Measurements from ENCODE around the gene BAAT.
"Not testable (repeated sequence)": the region's sequence is repeated elsewhere in the genome, so short reads cannot be mapped to it uniquely, and the experiment has no call there.

The BAAT gene

GRCh38 chr9:101384873-101385536 lies at the start of gene BAAT:
Gene BAAT, minus strand, starts transcription at chr9:101385006. Its CDS starts 13,602 bp downstream, at chr9:101371404.
- DNase-seq = not testable (repeated sequence)

GRCh38 chr9:101433229-101433628 lies 48.4 kb upstream of the BAAT start:
- DNase-seq = no peak

GRCh38 chr9:101432740-101433139 lies 47.9 kb upstream of the BAAT start:
- DNase-seq = no peak

GRCh38 chr9:101432171-101432570 lies 47.4 kb upstream of the BAAT start:
- DNase-seq = no peak

GRCh38 chr9:101429736-101430135 lies 44.9 kb upstream of the BAAT start:
- no peak for DNase-seq

- DNase-seq = no peak
Measured at GRCh38 chr9:101428909-101429308, 44.1 kb upstream of the BAAT start.

GRCh38 chr9:101427957-101428655 lies 43.3 kb upstream of the BAAT start:
- DNase-seq = no peak

GRCh38 chr9:101427358-101427757 lies 42.6 kb upstream of the BAAT start:
- DNase-seq = no peak

- no peak for DNase-seq
Measured at GRCh38 chr9:101421653-101422065, 36.9 kb upstream of the BAAT start.

GRCh38 chr9:101419863-101420262 lies 35.1 kb upstream of the BAAT start:
- no peak for DNase-seq

- DNase-seq = no peak
Measured at GRCh38 chr9:101418518-101419430, 34.0 kb upstream of the BAAT start.

GRCh38 chr9:101417977-101418376 lies 33.2 kb upstream of the BAAT start:
- DNase-seq = no peak

GRCh38 chr9:101417389-101417788 lies 32.6 kb upstream of the BAAT start:
- no peak for DNase-seq

GRCh38 chr9:101415578-101415977 lies 30.8 kb upstream of the BAAT start:
- no peak for DNase-seq

GRCh38 chr9:101414839-101415238 lies 30.0 kb upstream of the BAAT start:
- no peak for DNase-seq

- no peak for DNase-seq
Measured at GRCh38 chr9:101409079-101409477, 24.3 kb upstream of the BAAT start.

- DNase-seq = no peak
Measured at GRCh38 chr9:101408374-101409078, 23.7 kb upstream of the BAAT start.

- DNase-seq = no peak
Measured at GRCh38 chr9:101403516-101404285, 18.9 kb upstream of the BAAT start.

- DNase-seq = no peak
Measured at GRCh38 chr9:101400120-101400519, 15.3 kb upstream of the BAAT start.

GRCh38 chr9:101399643-101399970 lies 14.8 kb upstream of the BAAT start:
- DNase-seq = no peak

GRCh38 chr9:101398930-101399642 lies 14.3 kb upstream of the BAAT start:
- DNase-seq = peak; percentile 2
